ENCODE results near the gene FLT3LG. TPM values are rescaled to one million over a fixed set of nuclear protein-coding genes. Genes with fewer than 3 reads are reported as not detected.
"Not testable (repeated sequence)": the region's sequence is repeated elsewhere in the genome, so short reads cannot be mapped to it uniquely, and the experiment has no call there.

Gene FLT3LG
- total RNA-seq, 2 experiments from 2014 or later = 187 to 197 TPM

GRCh38 chr19:49455773-49456172 is 18.2 kb upstream of the FLT3LG start:
- ChIA-PET POLR2A (interaction anchor here (6.8 kb wide), 1 partner anchor 13 kb away, joined by 192 read pairs; the partner anchor contains the start of gene FLT3LG), CTCF (interaction anchor here (2.6 to 10.1 kb wide), 2 partner anchors 16 to 65 kb away, joined by 6 to 159 read pairs; partner anchors contain the start of gene FLT3LG)
- Mint-ChIP-seq H3K36me3 (ENCODE audit: low read depth) (peaks cover 27% of the 10 kb centered on the region), H3K9me3 (no peaks in the 10 kb centered on the region), H3K4me1 (peaks cover 59% of the 10 kb centered on the region), H3K27ac (peak overlapping the region; percentile 68), H3K27me3 (no peaks in the 10 kb centered on the region), H3K4me3 (no peak overlapping the region)
- DNase-seq = no peak

GRCh38 chr19:49456326-49456725 is 17.7 kb upstream of the FLT3LG start:
- H3K4me1 Mint-ChIP-seq = peaks cover 59% of the 10 kb centered on the region
- H3K36me3 Mint-ChIP-seq (ENCODE audit: low read depth) = peaks cover 24% of the 10 kb centered on the region
- CTCF ChIA-PET = interaction anchor here (1.0 to 10.1 kb wide), 3 partner anchors 15 to 65 kb away, joined by 3 to 159 read pairs (median 6); partner anchors contain the start of gene FLT3LG
- H3K27me3 Mint-ChIP-seq = no peaks in the 10 kb centered on the region
- no peak for DNase-seq
- POLR2A ChIA-PET = interaction anchor here (0.9 to 6.8 kb wide), 2 partner anchors 13 to 33 kb away, joined by 3 to 192 read pairs; partner anchors contain the start of gene FLT3LG
- peak overlapping the region; percentile 68 for H3K27ac Mint-ChIP-seq
- no peak overlapping the region for H3K4me3 Mint-ChIP-seq
- no peaks in the 10 kb centered on the region for H3K9me3 Mint-ChIP-seq

GRCh38 chr19:49458567-49458903 is 15.5 kb upstream of the FLT3LG start:
- Mint-ChIP-seq H3K36me3 (ENCODE audit: low read depth) (peaks cover 24% of the 10 kb centered on the region), H3K27me3 (no peaks in the 10 kb centered on the region)
- POLR2A ChIA-PET = interaction anchor here (0.7 to 5.2 kb wide), 9 partner anchors 11 to 102 kb away, joined by 3 to 47 read pairs (median 5); partner anchors contain the start of genes FLT3LG and RPL13A

GRCh38 chr19:49459388-49459787 is 14.6 kb upstream of the FLT3LG start:
- Mint-ChIP-seq H3K4me1 (peaks cover 38% of the 10 kb centered on the region), H3K27me3 (no peaks in the 10 kb centered on the region), H3K9me3 (no peaks in the 10 kb centered on the region), H3K27ac (no peak overlapping the region), H3K36me3 (ENCODE audit: low read depth) (peaks cover 26% of the 10 kb centered on the region), H3K4me3 (no peak overlapping the region)
- POLR2A ChIA-PET = interaction anchor here (1.1 to 5.2 kb wide), 4 partner anchors 10 to 70 kb away, joined by 3 to 47 read pairs (median 6); partner anchors contain the start of gene RPL13A
- CTCF ChIA-PET = interaction anchor here (10.1 kb wide), 1 partner anchor 12 kb away, joined by 159 read pairs; the partner anchor contains the start of gene FLT3LG
- no peak for DNase-seq

More at GRCh38 chr19:49458567-49458903, 15.5 kb upstream of the FLT3LG start:
- DNase-seq = no peak
- CTCF ChIA-PET = interaction anchor here (0.8 to 10.1 kb wide), 4 partner anchors 13 to 233 kb away, joined by 3 to 159 read pairs (median 7); partner anchors contain the start of gene FLT3LG
- no peaks in the 10 kb centered on the region for H3K9me3 Mint-ChIP-seq
- H3K4me3 Mint-ChIP-seq = no peak overlapping the region
- H3K27ac Mint-ChIP-seq = peak overlapping the region; percentile 88
- peaks cover 44% of the 10 kb centered on the region for H3K4me1 Mint-ChIP-seq

GRCh38 chr19:49461130-49461529 is 12.9 kb upstream of the FLT3LG start:
- peaks cover 33% of the 10 kb centered on the region for H3K36me3 Mint-ChIP-seq (ENCODE audit: low read depth)
- CTCF ChIA-PET, DNase-seq, H3K27me3 Mint-ChIP-seq, H3K9me3 Mint-ChIP-seq, H3K4me3 Mint-ChIP-seq, H3K27ac Mint-ChIP-seq: not testable (repeated sequence)
- POLR2A ChIA-PET = interaction anchor here (1.3 to 5.2 kb wide), 2 partner anchors 8 to 9 kb away, joined by 3 to 47 read pairs; partner anchors contain the start of gene ALDH16A1
- peaks cover 29% of the 10 kb centered on the region for H3K4me1 Mint-ChIP-seq

GRCh38 chr19:49461656-49462055 is 12.4 kb upstream of the FLT3LG start:
- POLR2A ChIA-PET = interaction anchor here (1.3 to 5.2 kb wide), 2 partner anchors 8 kb away, joined by 3 to 47 read pairs; partner anchors contain the start of gene ALDH16A1
- no peak for DNase-seq
- H3K36me3 Mint-ChIP-seq (ENCODE audit: low read depth) = peaks cover 28% of the 10 kb centered on the region
- peaks cover 24% of the 10 kb centered on the region for H3K4me1 Mint-ChIP-seq
- no peaks in the 10 kb centered on the region for H3K9me3 Mint-ChIP-seq
- CTCF ChIA-PET = no interaction called here
- no peak overlapping the region for H3K27ac Mint-ChIP-seq
- no peak overlapping the region for H3K4me3 Mint-ChIP-seq
- no peaks in the 10 kb centered on the region for H3K27me3 Mint-ChIP-seq

- no peak for DNase-seq
- H3K27me3 Mint-ChIP-seq = no peaks in the 10 kb centered on the region
- H3K4me1 Mint-ChIP-seq = peaks cover 21% of the 10 kb centered on the region
- peaks cover 27% of the 10 kb centered on the region for H3K36me3 Mint-ChIP-seq (ENCODE audit: low read depth)
- H3K4me3 Mint-ChIP-seq = no peak overlapping the region
- CTCF ChIA-PET = no interaction called here
- H3K9me3 Mint-ChIP-seq = no peaks in the 10 kb centered on the region
- H3K27ac Mint-ChIP-seq = no peak overlapping the region
- POLR2A ChIA-PET = interaction anchor here (1.3 kb wide), 1 partner anchor 9 kb away, joined by 3 read pairs; the partner anchor contains the start of gene ALDH16A1
Observed at GRCh38 chr19:49462492-49462891, 11.5 kb upstream of the FLT3LG start.

- CTCF ChIA-PET = no interaction called here
- no peak for DNase-seq
- Mint-ChIP-seq H3K27ac (no peak overlapping the region), H3K27me3 (no peaks in the 10 kb centered on the region), H3K4me1 (peaks cover 20% of the 10 kb centered on the region), H3K36me3 (ENCODE audit: low read depth) (peaks cover 33% of the 10 kb centered on the region), H3K4me3 (no peak overlapping the region), H3K9me3 (no peaks in the 10 kb centered on the region)
- POLR2A ChIA-PET = interaction anchor here (10.7 kb wide), 1 partner anchor 11 kb away, joined by 192 read pairs; the partner anchor contains the start of genes ALDH16A1 and PIH1D1
Observed at GRCh38 chr19:49463960-49464740, 9.9 kb upstream of the FLT3LG start.

GRCh38 chr19:49465371-49465770 is 8.6 kb upstream of the FLT3LG start:
- H3K27ac Mint-ChIP-seq = peak overlapping the region; percentile 26
- ChIA-PET CTCF (no interaction called here), POLR2A (interaction anchor here (0.7 to 10.7 kb wide), 2 partner anchors 12 to 20 kb away, joined by 5 to 192 read pairs; partner anchors contain the start of genes ALDH16A1 and PIH1D1)
- H3K9me3 Mint-ChIP-seq = no peaks in the 10 kb centered on the region
- peaks cover 27% of the 10 kb centered on the region for H3K36me3 Mint-ChIP-seq (ENCODE audit: low read depth)
- no peak for DNase-seq
- H3K4me3 Mint-ChIP-seq = no peak overlapping the region
- H3K4me1 Mint-ChIP-seq = peaks cover 26% of the 10 kb centered on the region
- no peaks in the 10 kb centered on the region for H3K27me3 Mint-ChIP-seq

GRCh38 chr19:49468199-49468598 is 5.8 kb upstream of the FLT3LG start:
- Mint-ChIP-seq H3K27ac (peak overlapping the region; percentile 100), H3K9me3 (no peaks in the 10 kb centered on the region), H3K4me3 (peak overlapping the region; percentile 77), H3K4me1 (peaks cover 50% of the 10 kb centered on the region), H3K36me3 (ENCODE audit: low read depth) (peaks cover 21% of the 10 kb centered on the region), H3K27me3 (no peaks in the 10 kb centered on the region)
- no peak for DNase-seq
- CTCF ChIA-PET = interaction anchor here (3.2 kb wide), 1 partner anchor 243 kb away, joined by 13 read pairs; no protein-coding TSS in a partner anchor
- POLR2A ChIA-PET = interaction anchor here (1.0 to 10.7 kb wide), 7 partner anchors 9 to 208 kb away, joined by 3 to 192 read pairs (median 6); partner anchors contain the start of genes ALDH16A1, PIH1D1 and PRMT1

- H3K4me1 Mint-ChIP-seq = peaks cover 55% of the 10 kb centered on the region
- CTCF ChIA-PET = interaction anchor here (0.8 to 5.9 kb wide), 8 partner anchors 14 to 243 kb away, joined by 3 to 159 read pairs (median 10); partner anchors contain the start of genes ALDH16A1 and PIH1D1
Observed at GRCh38 chr19:49468746-49469447, 5.1 kb upstream of the FLT3LG start.

More at GRCh38 chr19:49468746-49469447, 5.1 kb upstream of the FLT3LG start:
- Mint-ChIP-seq H3K4me3 (peak overlapping the region; percentile 77), H3K36me3 (ENCODE audit: low read depth) (peaks cover 21% of the 10 kb centered on the region), H3K9me3 (no peaks in the 10 kb centered on the region), H3K27ac (peak overlapping the region; percentile 100), H3K27me3 (no peaks in the 10 kb centered on the region)
- peak; percentile 96 for DNase-seq
- POLR2A ChIA-PET = interaction anchor here (0.7 to 10.7 kb wide), 19 partner anchors 9 to 207 kb away, joined by 3 to 192 read pairs (median 5); partner anchors contain the start of genes ALDH16A1, CD37, PIH1D1 and PRMT1
